ENCODE results near the gene COL18A1. TPM values are rescaled to one million over a fixed set of nuclear protein-coding genes. Genes with fewer than 3 reads are reported as not detected.

COL18A1 gene
- total RNA-seq, 4 donors from 2014 or later: 124 to 224 (median 173) TPM

DNA sequence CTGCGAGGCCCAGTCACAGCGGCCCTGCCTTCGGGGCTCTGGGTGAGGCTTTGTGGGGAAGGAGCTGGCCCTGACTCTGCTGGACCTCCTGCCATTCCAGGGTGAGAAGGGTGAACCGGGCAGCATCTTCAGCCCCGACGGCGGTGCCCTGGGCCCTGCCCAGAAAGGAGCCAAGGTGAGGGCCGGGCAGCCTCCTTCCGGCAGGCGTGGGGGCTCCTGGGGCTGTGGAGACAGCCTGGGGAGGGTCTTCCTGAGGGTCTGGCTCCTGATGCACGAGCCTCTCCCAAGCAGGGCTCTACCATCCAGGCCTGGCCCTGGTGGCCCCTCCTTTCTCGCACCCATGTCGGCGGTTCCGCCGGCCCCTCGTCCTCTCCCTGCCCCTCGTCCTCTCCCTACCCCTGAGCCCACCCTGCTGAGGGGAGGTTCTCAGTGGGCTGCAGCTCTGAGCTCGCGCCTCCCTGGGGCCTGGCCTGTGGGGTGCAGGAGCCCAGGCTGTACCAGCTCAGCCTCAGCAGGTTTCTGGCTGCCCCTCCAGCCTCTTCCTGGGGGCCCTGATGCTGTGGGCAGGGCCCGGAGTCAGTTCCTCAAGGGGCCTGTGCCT, 88.5 kb downstream of the COL18A1 start:
- Histone ChIP-seq H3K27ac (no peak overlapping the region), H3K9me3 (no peaks in the 10 kb centered on the region), H3K4me1 (no peaks in the 10 kb centered on the region), H3K27me3 (no peaks in the 10 kb centered on the region), H3K4me3 (no peak overlapping the region), H3K36me3 (peaks cover 0 to 83% (median 0%) of the 10 kb centered on the region in 3 donors)
- DNase-seq (ENCODE audit: low spot score in 2 of 2): no peak
- TF ChIP-seq, protein P1, sequence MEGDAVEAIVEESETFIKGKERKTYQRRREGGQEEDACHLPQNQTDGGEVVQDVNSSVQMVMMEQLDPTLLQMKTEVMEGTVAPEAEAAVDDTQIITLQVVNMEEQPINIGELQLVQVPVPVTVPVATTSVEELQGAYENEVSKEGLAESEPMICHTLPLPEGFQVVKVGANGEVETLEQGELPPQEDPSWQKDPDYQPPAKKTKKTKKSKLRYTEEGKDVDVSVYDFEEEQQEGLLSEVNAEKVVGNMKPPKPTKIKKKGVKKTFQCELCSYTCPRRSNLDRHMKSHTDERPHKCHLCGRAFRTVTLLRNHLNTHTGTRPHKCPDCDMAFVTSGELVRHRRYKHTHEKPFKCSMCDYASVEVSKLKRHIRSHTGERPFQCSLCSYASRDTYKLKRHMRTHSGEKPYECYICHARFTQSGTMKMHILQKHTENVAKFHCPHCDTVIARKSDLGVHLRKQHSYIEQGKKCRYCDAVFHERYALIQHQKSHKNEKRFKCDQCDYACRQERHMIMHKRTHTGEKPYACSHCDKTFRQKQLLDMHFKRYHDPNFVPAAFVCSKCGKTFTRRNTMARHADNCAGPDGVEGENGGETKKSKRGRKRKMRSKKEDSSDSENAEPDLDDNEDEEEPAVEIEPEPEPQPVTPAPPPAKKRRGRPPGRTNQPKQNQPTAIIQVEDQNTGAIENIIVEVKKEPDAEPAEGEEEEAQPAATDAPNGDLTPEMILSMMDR (IDR thresholded peaks at IDR 0.05): no peak
- TF ChIP-seq EP300 (IDR thresholded peaks at IDR 0.05) (no peak), POLR2A (IDR thresholded peaks at IDR 0.05) (no peak)
- 85 to 89% methylated on average over 11 to 21 of the region's 21 CpGs for WGBS, 2 donors

DNA sequence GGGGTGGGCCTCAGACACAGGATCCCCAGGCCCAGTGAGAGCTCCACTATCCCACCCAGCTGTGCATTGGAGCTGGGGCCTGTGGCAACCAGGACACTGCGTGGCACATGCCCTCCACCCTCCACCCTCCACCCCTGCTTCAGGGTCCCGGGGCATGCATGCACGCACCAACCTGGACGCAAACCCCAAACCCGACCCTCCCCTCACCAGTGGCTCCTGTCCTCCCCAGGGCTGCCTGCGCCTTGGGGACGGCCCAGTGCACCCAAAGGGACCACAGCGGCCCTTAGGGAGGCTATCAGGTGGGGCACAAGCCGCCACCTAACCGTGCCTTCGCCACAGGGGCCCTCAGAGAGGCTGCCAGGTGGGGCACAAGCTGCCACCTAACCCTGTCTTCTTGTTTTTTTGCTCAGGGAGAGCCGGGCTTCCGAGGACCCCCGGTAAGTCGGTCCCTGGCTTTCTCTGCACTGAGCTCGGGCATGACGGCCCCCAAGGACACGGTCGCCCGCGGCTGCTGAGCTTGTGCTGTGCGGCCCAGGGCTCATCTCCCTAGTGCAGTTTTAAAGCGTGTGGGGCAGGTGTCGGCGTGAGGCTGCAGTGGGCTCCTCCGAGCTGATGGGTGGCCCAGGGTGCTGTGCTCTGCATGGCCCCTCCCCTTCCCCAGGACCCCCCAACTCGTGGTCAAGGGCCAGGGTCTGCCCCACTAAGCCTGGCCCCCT, 89.3 kb downstream of the COL18A1 start:
- H3K9me3 ChIP-seq: no peaks in the 10 kb centered on the region
- WGBS, 2 donors: 91 to 98% methylated on average over 14 to 25 of the region's 27 CpGs
- DNase-seq (ENCODE audit: low spot score in 2 of 2): no peak
- H3K36me3 ChIP-seq: peaks cover 0 to 91% (median 0%) of the 10 kb centered on the region in 3 donors
- TF ChIP-seq POLR2A (IDR thresholded peaks at IDR 0.05) (no peak), EP300 (IDR thresholded peaks at IDR 0.05) (no peak)
- TF ChIP-seq, protein P1 (IDR thresholded peaks at IDR 0.05): no peak
- no peak overlapping the region for H3K4me3 ChIP-seq
- H3K27me3 ChIP-seq: no peaks in the 10 kb centered on the region
- no peak overlapping the region for H3K27ac ChIP-seq
- H3K4me1 ChIP-seq: no peaks in the 10 kb centered on the region

DNA sequence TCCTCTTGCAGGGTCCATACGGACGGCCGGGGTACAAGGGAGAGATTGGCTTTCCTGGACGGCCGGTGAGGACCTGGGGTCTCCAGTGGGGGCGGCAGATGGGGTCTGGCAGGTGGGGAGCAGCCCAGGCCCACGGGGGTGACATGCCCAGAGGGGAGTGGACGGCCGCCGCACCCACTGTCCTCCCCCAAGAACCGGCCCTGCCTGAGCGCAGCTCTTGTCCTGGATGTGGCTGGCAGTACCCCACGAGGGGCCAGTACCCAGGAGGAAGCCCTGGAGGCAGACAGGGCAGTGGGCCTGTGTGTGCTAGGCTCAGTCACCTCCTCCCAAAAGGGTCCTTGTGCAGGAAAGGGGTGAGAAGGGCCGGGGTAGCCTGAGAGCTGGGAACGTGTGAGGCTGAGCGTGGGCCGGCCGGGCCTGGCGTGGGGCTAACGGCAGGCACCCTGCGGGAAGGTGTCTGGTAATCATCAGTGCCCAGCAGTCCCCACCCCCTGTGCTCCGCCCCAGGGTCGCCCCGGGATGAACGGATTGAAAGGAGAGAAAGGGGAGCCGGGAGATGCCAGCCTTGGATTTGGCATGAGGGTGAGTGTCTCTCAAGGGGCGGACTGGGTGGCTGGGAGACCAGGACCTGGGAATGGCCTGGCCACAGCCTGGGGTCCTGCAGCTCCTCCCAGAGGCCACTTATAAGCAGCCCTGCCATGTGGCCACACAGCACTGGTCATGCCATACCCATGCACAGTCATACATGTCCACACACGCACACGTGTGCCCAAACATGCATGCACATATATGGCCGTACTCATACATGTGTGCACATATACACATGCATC, 90.1 kb downstream of the COL18A1 start:
- peaks cover 0 to 91% (median 0%) of the 10 kb centered on the region in 3 donors for H3K36me3 ChIP-seq
- WGBS, 2 donors: 89% methylated on average over 18 to 30 of the region's 30 CpGs

DNA sequence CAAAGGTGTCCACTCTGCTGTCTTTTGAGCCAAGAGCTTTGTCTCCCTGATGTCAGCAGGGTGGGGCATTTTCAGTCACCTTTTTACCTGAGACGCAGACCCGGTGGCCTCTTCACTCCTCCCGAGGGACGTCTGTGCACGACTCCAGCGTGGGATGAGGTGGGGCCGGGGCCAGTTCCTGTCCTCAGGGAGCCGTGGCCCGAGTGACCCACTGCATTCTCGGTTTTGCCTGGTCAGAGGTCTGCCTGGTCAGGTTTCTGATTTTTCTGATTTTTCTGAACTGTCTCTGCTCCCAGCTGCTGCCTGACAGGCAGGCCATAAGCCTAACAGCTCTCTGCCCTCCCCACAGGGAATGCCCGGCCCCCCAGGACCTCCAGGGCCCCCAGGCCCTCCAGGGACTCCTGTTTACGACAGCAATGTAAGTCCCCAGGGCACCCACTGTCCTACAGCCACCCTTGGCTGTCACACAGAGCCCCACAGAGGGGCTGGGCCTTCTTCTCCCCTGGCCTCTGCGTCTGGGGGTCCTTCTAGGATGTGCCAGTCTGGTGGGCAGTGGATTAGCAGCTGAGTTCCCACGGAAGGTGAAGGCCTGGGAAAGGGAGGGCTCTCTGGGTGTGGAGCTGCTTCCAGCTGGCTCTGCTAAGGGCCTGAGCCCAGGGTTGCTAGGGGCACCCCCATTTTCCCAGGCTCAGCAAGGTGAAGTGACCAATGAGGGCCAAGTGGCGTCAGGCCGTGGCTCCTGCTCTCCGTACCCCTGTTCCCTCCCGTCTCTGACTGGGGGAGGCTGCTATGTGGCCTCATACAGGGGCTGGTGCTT, 91.4 kb downstream of the COL18A1 start:
- H3K4me1 ChIP-seq: no peaks in the 10 kb centered on the region
- TF ChIP-seq EP300 (IDR thresholded peaks at IDR 0.05) (no peak), POLR2A (IDR thresholded peaks at IDR 0.05) (no peak)
- TF ChIP-seq, protein P1 (IDR thresholded peaks at IDR 0.05): no peak
- no peak overlapping the region for H3K4me3 ChIP-seq
- 84 to 85% methylated on average over 14 to 18 of the region's 18 CpGs for WGBS, 2 donors
- H3K27me3 ChIP-seq: no peaks in the 10 kb centered on the region
- H3K9me3 ChIP-seq: no peaks in the 10 kb centered on the region
- no peak for DNase-seq (ENCODE audit: low spot score in 2 of 2)
- peaks cover 0 to 79% (median 0%) of the 10 kb centered on the region in 3 donors for H3K36me3 ChIP-seq
- H3K27ac ChIP-seq: no peak overlapping the region

More for the DNA sequence above, 90.1 kb downstream of the COL18A1 start:
- no peaks in the 10 kb centered on the region for H3K4me1 ChIP-seq
- no peak for DNase-seq (ENCODE audit: low spot score in 2 of 2)
- H3K27ac ChIP-seq: no peak overlapping the region
- no peak overlapping the region for H3K4me3 ChIP-seq
- no peaks in the 10 kb centered on the region for H3K27me3 ChIP-seq
- H3K9me3 ChIP-seq: no peaks in the 10 kb centered on the region
- no peak for TF ChIP-seq EP300 (IDR thresholded peaks at IDR 0.05)
